ENCODE measurements around the gene SACS. TPM values are rescaled to one million over a fixed set of nuclear protein-coding genes. Genes with fewer than 3 reads are reported as not detected.

SACS gene
- total and polyA plus RNA-seq, 2 of the 8 experiments (the other 6 are each of a cell fraction or from before 2014, with no cell fraction given): 11.0 to 54.2 TPM

- no peak for TF ChIP-seq CTBP2 (IDR thresholded peaks at IDR 0.05; ENCODE audit: borderline replicate concordance, insufficient read depth, insufficient read length, low read length)
- no peak for TF ChIP-seq JUND (IDR thresholded peaks at IDR 0.05; ENCODE audit: low read length)
- no peak for TF ChIP-seq BRCA1 (IDR thresholded peaks at IDR 0.05; ENCODE audit: low read depth, low read length)
These were observed 39.7 kb upstream of the SACS start (continued) for GRCh38 chr13:23473221-23473620.

All from H1 (cell line).